C1 segment of cervical spinal cord (tissue), 14 donors: ENCODE results near the gene IFITM2.
"Not testable (repeated sequence)": the region's sequence is repeated elsewhere in the genome, so short reads cannot be mapped to it uniquely, and the experiment has no call there.

Experiments used
- DNase-seq, 14 donors: peaks; one replicate each; lab custom pipeline; 2025; lab: John Stamatoyannopoulos, UW

IFITM2 gene

GRCh38 chr11:281486-282161, 26.0 kb upstream of the IFITM2 start:
- no peak for DNase-seq

GRCh38 chr11:282171-282570, 25.4 kb upstream of the IFITM2 start:
- DNase-seq = no peak

- no peak for DNase-seq
Observed at GRCh38 chr11:282630-283360, 24.8 kb upstream of the IFITM2 start.

GRCh38 chr11:283405-284104, 24.1 kb upstream of the IFITM2 start:
- no peak for DNase-seq

- DNase-seq = no peak
Observed at GRCh38 chr11:284105-285020, 23.3 kb upstream of the IFITM2 start.

- DNase-seq = no peak
Observed at GRCh38 chr11:285021-285893, 22.4 kb upstream of the IFITM2 start.

GRCh38 chr11:285894-286220, 21.8 kb upstream of the IFITM2 start:
- no peak for DNase-seq

GRCh38 chr11:286977-287820, 20.4 kb upstream of the IFITM2 start:
- not testable (repeated sequence) for DNase-seq

- DNase-seq = no peak
Observed at GRCh38 chr11:287821-288477, 19.7 kb upstream of the IFITM2 start.

GRCh38 chr11:288478-289397, 18.9 kb upstream of the IFITM2 start, which contains the start of gene PGGHG:
Gene PGGHG, plus strand, starts transcription at chr11:289126. Its CDS starts 691 bp downstream, at chr11:289817.
- DNase-seq = peak in 1 of 14 donors; percentile 38

- no peak for DNase-seq
Observed at GRCh38 chr11:289398-289711, 18.3 kb upstream of the IFITM2 start.

- no peak for DNase-seq
Observed at GRCh38 chr11:289712-290620, 17.6 kb upstream of the IFITM2 start.

GRCh38 chr11:290621-291231, 16.9 kb upstream of the IFITM2 start:
- DNase-seq = no peak

- no peak for DNase-seq
Observed at GRCh38 chr11:291281-292210, 16.1 kb upstream of the IFITM2 start.
